Measurements from ENCODE around the gene SPRED3. TPM values are rescaled to one million over a fixed set of nuclear protein-coding genes. Genes with fewer than 3 reads are reported as not detected.
"Not testable (repeated sequence)": the region's sequence is repeated elsewhere in the genome, so short reads cannot be mapped to it uniquely, and the experiment has no call there.

Gene SPRED3
- total and polyA plus RNA-seq, 12 donors, result 0.06 to 3.3 (median 1.2) TPM; not detected in 1

- no peak for TF ChIP-seq POLR2A (IDR thresholded peaks at IDR 0.05)
- no peak for TF ChIP-seq CTCF (IDR thresholded peaks at IDR 0.05)
- H3K27me3 ChIP-seq, result no peaks in the 10 kb centered on the region
- 69 to 80% (median 74%) methylated on average over 3 to 7 of the region's 7 CpGs for WGBS, 4 donors
- peak overlapping the region in 1 of 4 donors; percentile 32 for H3K4me3 ChIP-seq
- no peaks in the 10 kb centered on the region for H3K9me3 ChIP-seq (replicated peaks in 1 of 3)
- DNase-seq, result no peak
- intact Hi-C loops (cut with DNase I), result no loop called here
- H3K36me3 ChIP-seq (replicated peaks in 1 of 2), result no peaks in the 10 kb centered on the region
- no peak overlapping the region for H3K27ac ChIP-seq
- H3K4me1 ChIP-seq (replicated peaks in 1 of 2), result no peaks in the 10 kb centered on the region
Measured at GRCh38 chr19:38425222-38425809, 36.8 kb downstream of the SPRED3 start.

- TF ChIP-seq CTCF (IDR thresholded peaks at IDR 0.05) (no peak), POLR2A (IDR thresholded peaks at IDR 0.05) (no peak)
- Histone ChIP-seq H3K36me3 (replicated peaks in 1 of 2) (no peaks in the 10 kb centered on the region), H3K4me1 (replicated peaks in 1 of 2) (no peaks in the 10 kb centered on the region), H3K27me3 (no peaks in the 10 kb centered on the region), H3K4me3 (peak within 1 kb of the TSS in 1 of 4 donors; percentile 32), H3K9me3 (replicated peaks in 1 of 3) (no peaks in the 10 kb centered on the region), H3K27ac (no peak within 1 kb of the TSS)
- intact Hi-C loops (cut with DNase I), result no loop called here
- WGBS, 4 donors, result 25 to 50% (median 36%) methylated on average over 10 to 20 of the region's 20 CpGs
- peak in 1 of 7 donors; percentile 24 for DNase-seq
Measured at GRCh38 chr19:38425810-38426466, 37.4 kb downstream of the SPRED3 start, which contains the start of gene RASGRP4. Gene RASGRP4, minus strand, starts transcription at chr19:38426219. Its CDS starts 128 bp downstream, at chr19:38426091.

- WGBS, 4 donors, result 74 to 76% (median 75%) methylated on average over 15 to 17 of the region's 17 CpGs
- H3K27me3 ChIP-seq; H3K36me3 ChIP-seq (replicated peaks in 1 of 2); H3K4me3 ChIP-seq; H3K27ac ChIP-seq; H3K4me1 ChIP-seq (replicated peaks in 1 of 2); DNase-seq; intact Hi-C loops (cut with DNase I); H3K9me3 ChIP-seq (replicated peaks in 1 of 3): not testable (repeated sequence)
Measured at GRCh38 chr19:38427035-38427677, 38.7 kb downstream of the SPRED3 start.

GRCh38 chr19:38429055-38429810, 40.7 kb downstream of the SPRED3 start:
- no peak overlapping the region for H3K4me3 ChIP-seq
- 56 to 63% (median 60%) methylated on average over 13 to 14 of the region's 14 CpGs for WGBS, 4 donors
- H3K9me3 ChIP-seq (replicated peaks in 1 of 3), result no peaks in the 10 kb centered on the region
- H3K36me3 ChIP-seq (replicated peaks in 1 of 2), result no peaks in the 10 kb centered on the region
- TF ChIP-seq CTCF (IDR thresholded peaks at IDR 0.05) (no peak), POLR2A (IDR thresholded peaks at IDR 0.05) (no peak)
- peaks cover 1% of the 10 kb centered on the region for H3K27me3 ChIP-seq
- no peaks in the 10 kb centered on the region for H3K4me1 ChIP-seq (replicated peaks in 1 of 2)
- no peak for DNase-seq
- H3K27ac ChIP-seq, result no peak overlapping the region
- intact Hi-C loops (cut with DNase I), result no loop called here

Data from adrenal gland (tissue), 12 donors.